ENCODE results near the gene OGDH.
A peak's percentile ranks its signal among the peaks of the same experiment; 100 is the strongest.

Gene OGDH

GRCh38 chr7:44749992-44750391 is 143.6 kb downstream of the OGDH start:
- Histone ChIP-seq H3K9ac (ENCODE audit: low read length) (peak overlapping the region; percentile 91), H2AFZ (ENCODE audit: low read length) (no peak overlapping the region), H3K79me2 (ENCODE audit: low read length) (peaks cover 55% of the 10 kb centered on the region), H3K4me3 (ENCODE audit: low read length) (peak overlapping the region; percentile 94), H3K9me3 (replicated peaks; ENCODE audit: insufficient read depth, low read length) (no peaks in the 10 kb centered on the region), H3K36me3 (replicated peaks; ENCODE audit: insufficient read depth, low read length) (no peaks in the 10 kb centered on the region), H3F3A (ENCODE audit: insufficient read depth, low read length) (peaks cover 33% of the 10 kb centered on the region), H3K27ac (ENCODE audit: low read length) (peak overlapping the region; percentile 95), H3K9me2 (replicated peaks; ENCODE audit: insufficient read depth, low read length) (no peaks in the 10 kb centered on the region), H3K4me1 (ENCODE audit: low read length) (peaks cover 22% of the 10 kb centered on the region), H3K4me2 (ENCODE audit: low read depth, low read length) (peak overlapping the region; percentile 99), H3K27me3 (replicated peaks; ENCODE audit: insufficient read depth, low read length) (no peaks in the 10 kb centered on the region), H4K20me1 (ENCODE audit: insufficient read depth, low read length) (no peaks in the 10 kb centered on the region; the same call in 1 of the 2 replicates)
- DNase-seq: no peak
- TF ChIP-seq EZH2 (optimal IDR thresholded peaks at IDR 0.05; ENCODE audit: low read depth, low read length) (no peak), EZH2phosphoT487 (IDR thresholded peaks at IDR 0.05; ENCODE audit: low read length) (no peak), CTCF (IDR thresholded peaks at IDR 0.05; ENCODE audit: low read length) (0 out of 2 replicates have a peak, but pooled peaks have one; percentile 4)

GRCh38 chr7:44750424-44750823 is 144.0 kb downstream of the OGDH start:
- H3K27ac ChIP-seq (ENCODE audit: low read length): peak overlapping the region; percentile 95
- no peak for DNase-seq
- H3K9me2 ChIP-seq (replicated peaks; ENCODE audit: insufficient read depth, low read length): no peaks in the 10 kb centered on the region
- no peaks in the 10 kb centered on the region for H3K36me3 ChIP-seq (replicated peaks; ENCODE audit: insufficient read depth, low read length)
- no peaks in the 10 kb centered on the region for H3K27me3 ChIP-seq (replicated peaks; ENCODE audit: insufficient read depth, low read length)
- peaks cover 22% of the 10 kb centered on the region for H3K4me1 ChIP-seq (ENCODE audit: low read length)
- H2AFZ ChIP-seq (ENCODE audit: low read length): no peak overlapping the region
- H3K9ac ChIP-seq (ENCODE audit: low read length): peak overlapping the region; percentile 91
- H4K20me1 ChIP-seq (ENCODE audit: insufficient read depth, low read length): no peaks in the 10 kb centered on the region; the same call in 1 of the 2 replicates
- no peak for TF ChIP-seq CTCF (IDR thresholded peaks at IDR 0.05; ENCODE audit: low read length)
- TF ChIP-seq EZH2 (optimal IDR thresholded peaks at IDR 0.05; ENCODE audit: low read depth, low read length): no peak
- peaks cover 59% of the 10 kb centered on the region for H3K79me2 ChIP-seq (ENCODE audit: low read length)
- peaks cover 33% of the 10 kb centered on the region for H3F3A ChIP-seq (ENCODE audit: insufficient read depth, low read length)
- no peaks in the 10 kb centered on the region for H3K9me3 ChIP-seq (replicated peaks; ENCODE audit: insufficient read depth, low read length)
- peak overlapping the region; percentile 99 for H3K4me2 ChIP-seq (ENCODE audit: low read depth, low read length)
- H3K4me3 ChIP-seq (ENCODE audit: low read length): peak overlapping the region; percentile 94

DNA sequence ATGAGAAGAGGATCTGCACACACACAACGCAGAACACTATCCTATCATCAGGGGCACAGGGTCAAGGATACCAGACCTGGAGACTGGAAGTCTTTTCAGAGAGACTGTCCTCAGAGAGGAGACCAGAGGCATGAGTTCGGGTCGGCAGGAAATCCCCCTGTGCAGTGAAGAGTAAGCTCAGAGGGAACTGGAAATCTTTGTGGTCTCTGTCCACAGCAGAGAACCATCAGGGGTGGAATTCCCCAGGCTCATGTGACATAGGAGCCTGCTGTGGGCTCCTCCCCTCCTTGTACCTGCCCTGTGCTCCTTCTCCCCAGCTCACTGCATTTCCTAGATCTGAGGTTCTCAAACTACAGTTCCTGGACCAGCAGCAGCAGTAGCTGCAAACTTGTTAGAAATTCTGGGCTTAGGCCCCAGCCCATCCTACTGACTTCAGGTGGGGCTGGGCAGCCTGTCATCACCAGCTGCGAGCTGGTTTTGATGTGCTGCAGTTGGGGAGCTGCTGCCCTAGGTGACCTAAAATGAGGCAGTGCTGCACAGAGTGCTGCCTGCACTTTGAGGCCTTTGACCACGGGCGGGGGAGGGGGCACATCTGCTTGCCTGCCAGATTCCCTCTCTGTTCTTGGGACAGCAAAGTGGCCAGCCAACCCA is 144.6 kb downstream of the OGDH start:
- Histone ChIP-seq H3K79me2 (ENCODE audit: low read length) (peaks cover 65% of the 10 kb centered on the region), H3K27ac (ENCODE audit: low read length) (peak overlapping the region; percentile 95), H3K4me3 (ENCODE audit: low read length) (peak overlapping the region; percentile 94), H4K20me1 (ENCODE audit: insufficient read depth, low read length) (no peaks in the 10 kb centered on the region; the same call in 1 of the 2 replicates), H3K9me2 (replicated peaks; ENCODE audit: insufficient read depth, low read length) (no peaks in the 10 kb centered on the region), H2AFZ (ENCODE audit: low read length) (no peak overlapping the region), H3F3A (ENCODE audit: insufficient read depth, low read length) (peaks cover 33% of the 10 kb centered on the region), H3K9me3 (replicated peaks; ENCODE audit: insufficient read depth, low read length) (no peaks in the 10 kb centered on the region), H3K27me3 (replicated peaks; ENCODE audit: insufficient read depth, low read length) (no peaks in the 10 kb centered on the region), H3K9ac (ENCODE audit: low read length) (peak overlapping the region; percentile 91), H3K36me3 (replicated peaks; ENCODE audit: insufficient read depth, low read length) (no peaks in the 10 kb centered on the region), H3K4me1 (ENCODE audit: low read length) (peaks cover 22% of the 10 kb centered on the region), H3K4me2 (ENCODE audit: low read depth, low read length) (peak overlapping the region; percentile 99)
- TF ChIP-seq CTCF (IDR thresholded peaks at IDR 0.05; ENCODE audit: low read length): no peak
- TF ChIP-seq EZH2 (optimal IDR thresholded peaks at IDR 0.05; ENCODE audit: low read depth, low read length): no peak
- TF ChIP-seq EZH2phosphoT487 (IDR thresholded peaks at IDR 0.05; ENCODE audit: low read length): no peak
- DNase-seq: peak; percentile 84
